Measurements from ENCODE around the gene PRRG3.
"Not testable (repeated sequence)": the region's sequence is repeated elsewhere in the genome, so short reads cannot be mapped to it uniquely, and the experiment has no call there.

PRRG3 gene

DNA sequence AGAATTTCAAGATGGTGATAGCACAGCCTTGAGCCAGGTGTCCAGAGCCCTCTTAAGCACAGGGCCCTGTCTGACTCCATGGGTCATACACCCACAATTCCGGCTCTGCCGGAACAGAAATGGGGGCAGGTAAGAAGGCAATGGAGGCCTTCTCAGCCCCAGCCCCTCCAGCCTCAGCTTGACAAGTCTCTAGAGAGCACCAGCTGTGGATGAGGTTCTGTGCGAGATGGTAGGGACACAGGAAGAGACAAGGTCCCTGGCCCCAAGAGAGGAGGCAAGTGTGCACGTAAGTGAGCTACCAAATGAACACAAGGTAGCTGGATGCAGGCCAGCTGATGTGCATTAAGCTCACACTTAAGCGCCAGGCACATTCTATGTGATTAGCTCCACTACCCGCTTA, 2.4 kb upstream of the PRRG3 start:
- no peak overlapping the region for H3K4me3 ChIP-seq (ENCODE audit: low read depth, low read length)
- TF ChIP-seq, protein P1, sequence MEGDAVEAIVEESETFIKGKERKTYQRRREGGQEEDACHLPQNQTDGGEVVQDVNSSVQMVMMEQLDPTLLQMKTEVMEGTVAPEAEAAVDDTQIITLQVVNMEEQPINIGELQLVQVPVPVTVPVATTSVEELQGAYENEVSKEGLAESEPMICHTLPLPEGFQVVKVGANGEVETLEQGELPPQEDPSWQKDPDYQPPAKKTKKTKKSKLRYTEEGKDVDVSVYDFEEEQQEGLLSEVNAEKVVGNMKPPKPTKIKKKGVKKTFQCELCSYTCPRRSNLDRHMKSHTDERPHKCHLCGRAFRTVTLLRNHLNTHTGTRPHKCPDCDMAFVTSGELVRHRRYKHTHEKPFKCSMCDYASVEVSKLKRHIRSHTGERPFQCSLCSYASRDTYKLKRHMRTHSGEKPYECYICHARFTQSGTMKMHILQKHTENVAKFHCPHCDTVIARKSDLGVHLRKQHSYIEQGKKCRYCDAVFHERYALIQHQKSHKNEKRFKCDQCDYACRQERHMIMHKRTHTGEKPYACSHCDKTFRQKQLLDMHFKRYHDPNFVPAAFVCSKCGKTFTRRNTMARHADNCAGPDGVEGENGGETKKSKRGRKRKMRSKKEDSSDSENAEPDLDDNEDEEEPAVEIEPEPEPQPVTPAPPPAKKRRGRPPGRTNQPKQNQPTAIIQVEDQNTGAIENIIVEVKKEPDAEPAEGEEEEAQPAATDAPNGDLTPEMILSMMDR (IDR thresholded peaks at IDR 0.05; ENCODE audit: low read depth, low read length), result no peak

DNA sequence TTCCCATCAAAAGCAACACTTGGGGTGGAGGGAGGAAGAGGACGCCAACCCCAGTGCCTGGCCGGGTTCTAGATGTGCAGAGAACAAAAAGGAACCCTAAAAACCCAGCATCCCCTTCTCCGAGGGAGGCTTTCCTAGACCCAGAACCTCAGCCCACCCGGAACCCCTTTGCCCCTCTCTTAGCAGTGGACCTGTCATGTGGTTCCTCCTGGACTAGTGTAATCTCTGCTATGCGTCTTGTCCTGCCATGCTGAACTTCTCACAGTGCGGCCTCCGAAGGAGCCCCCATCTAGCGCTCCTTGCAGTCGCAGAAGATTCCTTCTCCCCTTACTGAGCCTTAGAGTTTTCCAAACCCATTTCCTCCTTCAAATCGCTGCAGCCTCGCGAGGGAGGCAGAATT, 1.1 kb upstream of the PRRG3 start:
- H3K4me3 ChIP-seq (ENCODE audit: low read depth, low read length), result no peak overlapping the region
- TF ChIP-seq, protein P1 (IDR thresholded peaks at IDR 0.05; ENCODE audit: low read depth, low read length), result no peak

DNA sequence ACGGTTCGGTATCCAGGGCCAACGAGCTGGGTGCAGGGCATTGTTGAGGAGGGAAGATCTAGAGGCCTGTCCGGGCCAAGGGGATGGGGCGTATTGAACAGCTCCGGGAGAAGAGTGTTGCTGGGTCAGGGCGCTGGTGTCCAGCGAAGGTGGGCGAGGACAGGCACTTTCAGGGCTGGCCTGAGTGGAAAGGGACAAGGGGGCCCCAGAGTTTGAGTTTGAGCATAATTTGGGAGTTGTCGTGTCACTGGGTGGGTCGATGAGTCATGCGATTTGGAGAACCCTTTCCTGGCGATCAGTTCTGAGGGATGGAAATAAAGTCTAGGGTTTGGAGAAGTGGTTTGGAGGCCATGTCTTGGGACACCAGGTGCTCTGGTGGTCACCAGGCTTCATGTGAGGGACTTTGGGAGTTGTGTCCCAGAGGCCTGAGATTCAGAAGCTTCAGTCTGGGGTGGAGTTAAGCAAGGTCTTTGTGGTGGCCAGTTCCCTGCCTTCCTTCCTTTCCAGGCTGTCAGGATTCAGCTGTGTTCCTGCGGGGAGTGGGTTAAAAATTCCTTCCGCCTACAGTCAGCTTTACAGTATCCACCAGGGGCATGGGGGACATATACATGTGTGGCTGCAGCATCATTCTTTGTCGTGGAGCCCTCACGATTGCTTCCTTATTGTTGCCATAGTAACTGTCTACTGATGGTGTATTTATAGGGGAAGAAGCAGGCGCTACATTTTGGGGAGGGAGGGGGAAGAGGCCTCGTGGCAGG, 504 bp downstream of the PRRG3 start:
- H3K4me3 ChIP-seq (ENCODE audit: low read depth, low read length), result no peak overlapping the region
- TF ChIP-seq, protein P1 (IDR thresholded peaks at IDR 0.05; ENCODE audit: low read depth, low read length), result no peak

DNA sequence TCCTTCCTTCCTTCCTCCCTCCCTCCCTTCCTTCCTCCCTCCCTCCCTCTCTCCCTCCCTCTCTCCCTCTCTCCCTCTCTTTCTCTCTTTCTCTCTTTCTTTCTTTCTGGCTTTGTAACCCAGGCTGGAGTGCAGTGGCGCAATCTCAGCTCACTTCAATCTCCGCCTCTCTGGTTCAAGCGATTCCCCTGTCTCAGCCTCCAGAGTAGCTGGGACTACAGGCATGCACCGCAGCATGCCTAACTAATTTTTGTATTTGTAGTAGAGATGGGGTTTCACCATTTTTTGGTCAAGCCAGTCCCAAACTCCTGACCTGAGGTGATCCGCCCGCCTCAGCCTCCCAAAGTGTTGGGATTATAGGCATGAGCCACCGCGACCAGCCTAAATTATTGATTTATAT, 1.8 kb downstream of the PRRG3 start:
- H3K4me3 ChIP-seq (ENCODE audit: low read depth, low read length), result not testable (repeated sequence)

DNA sequence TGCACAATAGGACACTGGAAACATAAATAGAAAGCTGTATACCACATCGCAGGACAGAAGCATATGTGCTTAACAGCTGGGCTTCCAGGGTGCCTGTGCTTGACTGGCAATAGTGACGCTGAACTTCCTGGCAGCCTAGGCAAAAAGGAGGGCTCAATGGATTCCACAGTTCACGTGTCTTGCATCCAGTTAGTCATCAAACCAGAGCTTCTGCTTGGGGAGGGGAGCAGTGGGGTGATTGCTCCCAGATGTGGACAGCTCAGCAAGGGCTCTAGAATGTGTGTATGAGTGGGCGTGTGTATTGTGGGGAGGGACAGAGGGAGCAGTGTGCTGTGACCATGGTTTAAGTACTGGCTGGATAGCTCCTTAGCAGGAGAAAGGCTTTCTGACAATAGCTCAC, 2.3 kb downstream of the PRRG3 start:
- no peak overlapping the region for H3K4me3 ChIP-seq (ENCODE audit: low read depth, low read length)
- TF ChIP-seq, protein P1 (IDR thresholded peaks at IDR 0.05; ENCODE audit: low read depth, low read length), result no peak

DNA sequence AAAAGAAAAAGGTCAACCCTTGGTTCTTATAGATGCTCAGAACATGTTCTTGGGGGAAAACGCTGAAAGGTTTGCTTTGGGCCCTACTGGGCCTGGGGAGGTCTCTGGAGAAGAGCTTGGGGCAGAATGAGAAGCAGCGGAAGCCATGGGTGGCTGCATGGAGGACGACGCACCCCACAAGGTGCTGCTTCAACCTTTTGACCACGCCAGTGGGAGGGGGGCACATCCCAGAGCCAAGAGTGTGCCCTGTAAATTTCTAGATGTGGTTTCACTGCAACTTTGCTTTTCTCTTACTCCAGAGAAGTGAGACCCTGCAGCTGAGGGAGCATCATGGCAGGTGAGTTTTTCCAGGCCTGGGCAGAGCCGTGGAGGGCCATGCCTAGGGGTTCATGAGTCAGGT, 3.2 kb downstream of the PRRG3 start:
- H3K4me3 ChIP-seq (ENCODE audit: low read depth, low read length), result no peak overlapping the region
- TF ChIP-seq, protein P1 (IDR thresholded peaks at IDR 0.05; ENCODE audit: low read depth, low read length), result no peak

DNA sequence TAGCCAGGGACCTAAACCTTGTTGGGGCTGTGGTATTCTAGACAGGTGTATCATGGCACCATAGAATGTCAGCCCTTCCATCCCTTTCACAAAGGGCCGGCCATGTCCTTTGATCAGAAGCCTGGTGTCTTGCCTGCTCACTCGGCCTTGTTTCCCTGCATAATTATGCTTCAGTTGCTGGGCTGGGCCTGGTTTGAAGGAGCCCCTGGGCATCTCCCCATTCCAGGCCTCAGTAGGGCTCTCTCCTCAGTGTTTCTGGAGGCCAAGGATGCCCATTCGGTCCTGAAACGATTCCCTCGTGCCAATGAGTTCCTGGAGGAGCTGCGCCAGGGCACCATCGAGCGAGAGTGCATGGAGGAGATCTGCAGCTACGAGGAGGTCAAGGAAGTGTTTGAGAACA, 4.5 kb downstream of the PRRG3 start:
- H3K4me3 ChIP-seq (ENCODE audit: low read depth, low read length), result no peak overlapping the region
- TF ChIP-seq, protein P1 (IDR thresholded peaks at IDR 0.05; ENCODE audit: low read depth, low read length), result no peak

DNA sequence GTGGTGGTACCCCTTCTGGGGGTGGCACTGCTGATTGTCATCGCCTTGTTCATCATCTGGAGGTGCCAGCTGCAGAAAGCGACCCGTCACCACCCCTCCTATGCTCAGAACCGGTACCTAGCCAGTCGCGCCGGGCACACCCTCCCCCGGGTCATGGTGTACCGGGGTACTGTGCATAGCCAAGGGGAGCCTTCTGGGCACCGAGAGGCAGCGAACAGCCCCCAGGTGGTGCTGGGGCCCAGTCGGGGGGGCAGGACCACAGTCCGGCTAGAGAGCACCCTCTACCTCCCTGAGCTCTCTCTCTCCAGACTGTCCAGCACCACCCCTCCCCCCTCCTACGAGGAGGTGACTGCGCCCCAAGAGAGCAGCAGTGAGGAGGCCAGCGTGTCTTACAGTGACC, 5.3 kb downstream of the PRRG3 start:
- TF ChIP-seq, protein P1 (IDR thresholded peaks at IDR 0.05; ENCODE audit: low read depth, low read length), result no peak

More for the DNA sequence above, 5.3 kb downstream of the PRRG3 start:
- no peak overlapping the region for H3K4me3 ChIP-seq (ENCODE audit: low read depth, low read length)
